HFFc6 (cell line): ENCODE measurements around the gene MTHFD2. TPM values are rescaled to one million over a fixed set of nuclear protein-coding genes. Genes with fewer than 3 reads are reported as not detected.
"Not testable (repeated sequence)": the region's sequence is repeated elsewhere in the genome, so short reads cannot be mapped to it uniquely, and the experiment has no call there.

ENCODE experiments used
- DNase-seq: peaks from one replicate; pipeline ENCODE4 v3.0.0-alpha.2; 2018
- H3K27ac Mint-ChIP-seq: 2 replicates; pipeline ENCODE4 v1.8.0; 2020; ENCODE audit warnings: mild to moderate bottlenecking, mixed read lengths
- H3K27me3 Mint-ChIP-seq: 2 replicates; pipeline ENCODE4 v1.8.0; 2021; ENCODE audit warnings: mild to moderate bottlenecking, moderate library complexity, mixed read lengths; ENCODE audit not compliant: insufficient read depth
- H3K36me3 Mint-ChIP-seq: 2 replicates; pipeline ENCODE4 v1.8.0; 2021; ENCODE audit warnings: low read depth, mixed read lengths
- H3K4me1 Mint-ChIP-seq: 2 replicates; pipeline ENCODE4 v1.8.0; 2020; ENCODE audit warnings: low read depth, mixed read lengths
- H3K4me3 Mint-ChIP-seq: 2 replicates; pipeline ENCODE4 v1.8.0; 2020; ENCODE audit warnings: mild to moderate bottlenecking, moderate library complexity, mixed read lengths
- H3K9me3 Mint-ChIP-seq: 2 replicates; pipeline ENCODE4 v1.8.0; 2020; ENCODE audit warnings: mild to moderate bottlenecking, mixed read lengths
- total RNA-seq, 6 experiments: library from RNA; stranded (reverse); fragmentation: NEBNext Ultra II Directional; extraction: Animal tissue kit (Norgen Biotek cat#: 25700); gene quantifications; 2 replicates in 1 of 6; 3 replicates in 5 of 6; pipeline ENCODE4 v1.2.3, GENCODE V29; 2021
- TF ChIP-seq, protein P1 (sequence below): fragments of 200-600 bp; sonication (generic); IDR thresholded peaks from 2 replicates; pipeline ENCODE4 v1.5.0; 2021; ENCODE audit warnings: antibody characterized with exemption, mild to moderate bottlenecking

The MTHFD2 gene
- total RNA-seq, 6 experiments from 2014 or later: 75.3 to 99.6 (median 85.1) TPM

DNA sequence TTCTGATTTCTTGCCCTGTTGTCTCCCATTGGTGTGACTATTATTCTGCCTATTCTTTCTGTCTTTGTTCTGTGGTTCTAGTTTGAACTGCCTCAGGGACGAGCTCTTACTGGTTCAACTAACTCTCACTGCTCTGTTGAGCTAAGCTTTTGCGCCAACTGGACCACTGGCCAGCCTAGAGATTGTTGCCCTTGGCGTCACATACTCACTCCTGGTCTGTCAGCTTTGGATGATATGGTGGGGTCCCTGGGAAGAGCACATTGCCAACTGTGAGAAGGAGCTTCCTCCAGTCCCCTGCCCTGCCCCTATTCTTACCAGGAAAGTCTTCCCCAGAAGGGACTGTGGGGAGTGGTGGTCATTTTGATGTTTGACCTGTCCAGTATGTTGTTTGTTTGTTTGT lies 6.0 kb downstream of the MTHFD2 start:
- Mint-ChIP-seq H3K27ac (no peak overlapping the region; the same call in 1 of the 2 replicates), H3K4me1 (peaks cover 41% of the 10 kb centered on the region), H3K36me3 (peaks cover 9% of the 10 kb centered on the region)

DNA sequence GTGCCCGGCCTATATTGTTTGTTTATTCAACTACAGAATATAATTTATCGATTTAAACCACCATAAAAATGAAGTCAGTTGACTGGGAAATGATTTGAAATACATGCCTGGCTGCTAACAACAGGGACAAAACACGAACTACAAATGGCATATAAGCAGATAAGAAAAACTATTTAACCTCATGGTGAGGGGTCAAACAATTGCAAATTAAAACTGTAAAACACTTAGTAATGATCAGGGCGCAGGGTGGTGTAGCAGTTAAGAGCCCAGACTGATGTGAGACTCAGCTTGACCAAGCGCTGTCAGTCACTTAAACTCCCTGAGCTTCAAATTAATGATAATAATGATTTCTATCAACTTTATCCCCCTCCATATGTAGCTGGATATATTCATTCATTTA lies 6.7 kb downstream of the MTHFD2 start:
- H3K36me3 Mint-ChIP-seq: peaks cover 12% of the 10 kb centered on the region
- no peaks in the 10 kb centered on the region; the same call in 1 of the 2 replicates for H3K27me3 Mint-ChIP-seq
- TF ChIP-seq, protein P1, sequence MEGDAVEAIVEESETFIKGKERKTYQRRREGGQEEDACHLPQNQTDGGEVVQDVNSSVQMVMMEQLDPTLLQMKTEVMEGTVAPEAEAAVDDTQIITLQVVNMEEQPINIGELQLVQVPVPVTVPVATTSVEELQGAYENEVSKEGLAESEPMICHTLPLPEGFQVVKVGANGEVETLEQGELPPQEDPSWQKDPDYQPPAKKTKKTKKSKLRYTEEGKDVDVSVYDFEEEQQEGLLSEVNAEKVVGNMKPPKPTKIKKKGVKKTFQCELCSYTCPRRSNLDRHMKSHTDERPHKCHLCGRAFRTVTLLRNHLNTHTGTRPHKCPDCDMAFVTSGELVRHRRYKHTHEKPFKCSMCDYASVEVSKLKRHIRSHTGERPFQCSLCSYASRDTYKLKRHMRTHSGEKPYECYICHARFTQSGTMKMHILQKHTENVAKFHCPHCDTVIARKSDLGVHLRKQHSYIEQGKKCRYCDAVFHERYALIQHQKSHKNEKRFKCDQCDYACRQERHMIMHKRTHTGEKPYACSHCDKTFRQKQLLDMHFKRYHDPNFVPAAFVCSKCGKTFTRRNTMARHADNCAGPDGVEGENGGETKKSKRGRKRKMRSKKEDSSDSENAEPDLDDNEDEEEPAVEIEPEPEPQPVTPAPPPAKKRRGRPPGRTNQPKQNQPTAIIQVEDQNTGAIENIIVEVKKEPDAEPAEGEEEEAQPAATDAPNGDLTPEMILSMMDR: no peak
- H3K4me1 Mint-ChIP-seq: peaks cover 40% of the 10 kb centered on the region
- no peak overlapping the region for H3K4me3 Mint-ChIP-seq
- peak overlapping the region; percentile 13; the same call in 1 of the 2 replicates for H3K27ac Mint-ChIP-seq
- no peak for DNase-seq
- H3K9me3 Mint-ChIP-seq: no peaks in the 10 kb centered on the region

More for the DNA sequence above, 6.0 kb downstream of the MTHFD2 start:
- H3K4me3 Mint-ChIP-seq: no peak overlapping the region
- no peak for DNase-seq
- H3K27me3 Mint-ChIP-seq: no peaks in the 10 kb centered on the region; the same call in 1 of the 2 replicates
- H3K9me3 Mint-ChIP-seq: no peaks in the 10 kb centered on the region
- TF ChIP-seq, protein P1: no peak

GRCh38 chr2:74205596-74205995 lies 7.2 kb downstream of the MTHFD2 start:
- DNase-seq: no peak
- H3K9me3 Mint-ChIP-seq: no peaks in the 10 kb centered on the region
- no peak overlapping the region for H3K4me3 Mint-ChIP-seq
- peaks cover 12% of the 10 kb centered on the region for H3K36me3 Mint-ChIP-seq
- H3K27me3 Mint-ChIP-seq: no peaks in the 10 kb centered on the region; the same call in 1 of the 2 replicates
- TF ChIP-seq, protein P1: no peak
- peaks cover 35% of the 10 kb centered on the region for H3K4me1 Mint-ChIP-seq
- peak overlapping the region; percentile 7; the same call in 1 of the 2 replicates for H3K27ac Mint-ChIP-seq

DNA sequence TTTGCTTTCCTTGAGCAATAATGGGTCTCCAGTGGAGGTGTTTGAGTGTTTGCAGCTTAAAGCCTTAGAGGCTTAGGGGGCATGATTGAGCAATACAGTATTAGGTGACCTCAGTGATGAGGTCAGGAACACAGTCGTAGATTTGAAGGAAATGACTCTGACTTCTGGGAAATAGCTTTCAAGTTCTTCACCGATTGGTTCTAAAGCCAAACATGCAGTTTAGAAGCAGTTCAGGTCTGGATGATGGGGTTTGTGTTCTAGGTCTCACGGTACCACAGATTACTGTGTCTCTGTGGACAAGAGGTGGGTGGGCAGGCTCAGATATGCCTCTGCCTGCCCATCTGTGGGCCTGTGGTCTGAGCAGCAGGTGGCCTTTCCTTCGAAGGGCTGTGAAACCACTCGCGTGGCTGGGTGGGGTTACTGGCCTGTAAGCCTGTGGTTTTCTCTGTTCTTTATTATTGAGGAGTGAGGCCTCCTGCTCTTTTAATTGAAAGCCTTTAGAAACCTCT lies 7.8 kb downstream of the MTHFD2 start:
- Mint-ChIP-seq H3K4me1 (peaks cover 28% of the 10 kb centered on the region), H3K9me3 (no peaks in the 10 kb centered on the region), H3K4me3 (no peak overlapping the region), H3K36me3 (peaks cover 12% of the 10 kb centered on the region), H3K27ac (peak overlapping the region; percentile 73), H3K27me3 (no peaks in the 10 kb centered on the region; the same call in 1 of the 2 replicates)
- no peak for DNase-seq
- TF ChIP-seq, protein P1: no peak

DNA sequence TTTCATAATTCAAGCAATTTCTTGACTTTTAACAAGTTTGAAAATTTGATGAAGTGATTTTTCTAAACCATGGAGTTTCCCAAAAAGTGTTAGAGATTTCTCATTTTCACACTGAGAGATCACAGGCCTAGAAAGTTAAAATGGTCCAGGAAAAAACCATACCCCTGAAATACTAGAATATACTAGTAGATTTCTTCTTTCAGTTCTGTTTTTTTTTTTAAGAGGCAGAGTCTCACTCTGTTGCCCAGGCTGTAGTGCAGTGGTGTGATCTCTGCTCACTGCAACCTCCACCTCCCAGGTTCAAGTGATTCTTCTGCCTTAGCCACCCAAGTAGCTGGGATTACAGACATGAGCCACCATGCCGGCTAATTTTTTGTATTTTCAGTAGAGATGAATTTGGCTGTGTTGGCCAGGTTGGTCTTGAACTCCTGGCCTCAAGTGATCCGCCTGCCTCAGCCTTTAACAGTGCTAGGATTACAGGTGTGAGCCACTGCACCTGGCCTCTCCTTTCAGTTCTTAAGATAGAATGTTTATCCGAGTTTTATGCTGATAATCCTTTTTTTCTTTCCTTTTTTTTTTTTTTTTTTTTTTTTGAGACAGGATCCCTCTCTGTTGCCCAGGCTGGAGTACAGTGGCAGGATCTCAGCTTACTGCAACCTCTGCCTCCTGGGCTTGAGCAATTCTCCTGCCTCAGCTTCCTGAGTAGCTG lies 14.4 kb downstream of the MTHFD2 start:
- TF ChIP-seq, protein P1: no peak
- no peak for DNase-seq
- no peak overlapping the region for H3K4me3 Mint-ChIP-seq
- no peaks in the 10 kb centered on the region; the same call in 1 of the 2 replicates for H3K27me3 Mint-ChIP-seq
- H3K36me3 Mint-ChIP-seq: peaks cover 21% of the 10 kb centered on the region
- peaks cover 6% of the 10 kb centered on the region; the same call in 1 of the 2 replicates for H3K4me1 Mint-ChIP-seq
- no peaks in the 10 kb centered on the region for H3K9me3 Mint-ChIP-seq
- no peak overlapping the region for H3K27ac Mint-ChIP-seq

DNA sequence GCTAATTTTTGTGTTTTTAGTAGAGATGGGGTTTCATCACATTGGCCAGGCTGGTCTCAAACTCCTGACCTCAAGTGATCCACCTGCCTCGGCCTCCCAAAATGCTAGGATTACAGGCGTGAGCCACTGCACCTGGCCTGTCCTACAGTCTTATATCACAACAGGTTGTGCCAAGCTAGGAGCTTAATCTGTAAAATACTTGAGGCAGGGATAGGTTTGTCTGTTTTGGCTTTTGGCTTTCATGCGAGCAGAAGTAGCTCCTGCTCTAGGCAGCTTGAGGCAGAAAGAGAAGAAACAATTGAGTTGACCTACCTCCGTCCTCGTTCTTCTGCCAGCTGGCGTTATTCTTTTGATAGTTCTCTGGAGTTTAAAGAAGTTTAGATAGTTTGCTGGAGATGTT lies 17.4 kb downstream of the MTHFD2 start:
- not testable (repeated sequence) for H3K9me3 Mint-ChIP-seq, H3K27ac Mint-ChIP-seq, DNase-seq, H3K4me3 Mint-ChIP-seq, H3K36me3 Mint-ChIP-seq, H3K27me3 Mint-ChIP-seq, H3K4me1 Mint-ChIP-seq
